ENCODE measurements around the gene KRTAP10-12.

KRTAP10-12 gene

GRCh38 chr21:44712203-44713028, 15.4 kb downstream of the KRTAP10-12 start:
- in situ Hi-C loops (cut with MboI; ENCODE audit: low pct_unique_long_range_greater_than_20kb, low sequenced_read_pairs, unreplicated experiment), result loop anchor here (10.0 kb wide), 1 partner anchor 62 kb away; no protein-coding TSS in a partner anchor
- DNase-seq (ENCODE audit: low spot score), result no peak

DNA sequence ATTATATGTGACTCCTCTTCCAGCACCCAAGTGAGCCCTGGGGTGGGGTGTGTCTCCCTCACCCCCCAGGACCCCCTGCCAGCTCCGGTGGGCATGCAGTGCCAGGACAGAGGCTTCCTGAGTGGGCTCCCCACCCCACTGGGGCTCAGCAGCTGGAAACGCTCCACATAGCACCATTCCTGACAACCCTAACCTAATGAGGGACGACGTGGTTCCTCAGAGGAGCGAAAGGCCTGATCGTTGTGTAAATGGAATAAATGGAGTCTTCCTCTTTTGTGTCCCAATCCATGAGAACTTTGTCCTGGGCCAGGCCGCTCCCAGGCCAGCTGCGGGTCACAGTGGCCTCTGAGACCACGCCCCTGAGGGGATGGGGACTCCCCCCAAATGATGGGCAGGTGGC, 16.2 kb downstream of the KRTAP10-12 start:
- in situ Hi-C loops (cut with MboI; ENCODE audit: low pct_unique_long_range_greater_than_20kb, low sequenced_read_pairs, unreplicated experiment), result loop anchor here (10.0 kb wide), 1 partner anchor 62 kb away; no protein-coding TSS in a partner anchor
- TF ChIP-seq CTCF (IDR thresholded peaks at IDR 0.05; ENCODE audit: extremely low read depth, insufficient read depth, missing control alignments), result no peak
- no peak for DNase-seq (ENCODE audit: low spot score)

More at GRCh38 chr21:44712203-44713028, 15.4 kb downstream of the KRTAP10-12 start:
- no peak for TF ChIP-seq CTCF (IDR thresholded peaks at IDR 0.05; ENCODE audit: extremely low read depth, insufficient read depth, missing control alignments)

- in situ Hi-C loops (cut with MboI; ENCODE audit: low pct_unique_long_range_greater_than_20kb, low sequenced_read_pairs, unreplicated experiment), result loop anchor here (10.0 kb wide), 1 partner anchor 61 kb away; no protein-coding TSS in a partner anchor
- no peak for DNase-seq (ENCODE audit: low spot score)
- TF ChIP-seq CTCF (IDR thresholded peaks at IDR 0.05; ENCODE audit: extremely low read depth, insufficient read depth, missing control alignments), result no peak
Measured at GRCh38 chr21:44713846-44714245, 16.9 kb downstream of the KRTAP10-12 start.

DNA sequence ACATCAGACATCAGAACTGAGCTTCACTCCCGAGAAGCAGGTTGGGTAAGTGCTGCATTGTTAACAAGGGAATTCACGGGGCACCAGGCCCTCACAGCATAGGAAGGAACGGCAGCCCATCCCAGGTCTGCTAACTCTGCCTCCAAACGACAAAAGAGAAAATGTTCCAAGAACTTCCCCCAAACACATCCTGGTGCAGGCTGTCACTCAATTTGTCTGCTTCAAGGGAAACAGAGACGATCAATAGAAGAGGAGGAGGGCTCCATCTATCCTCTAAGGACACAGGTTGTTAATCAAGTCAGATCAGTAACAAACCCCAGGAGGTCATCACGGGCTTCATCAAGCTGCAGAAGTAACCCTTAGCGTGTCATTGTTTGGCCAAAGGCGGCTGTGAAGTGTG, 17.9 kb downstream of the KRTAP10-12 start:
- TF ChIP-seq CTCF (IDR thresholded peaks at IDR 0.05; ENCODE audit: extremely low read depth, insufficient read depth, missing control alignments), result no peak
- in situ Hi-C loops (cut with MboI; ENCODE audit: low pct_unique_long_range_greater_than_20kb, low sequenced_read_pairs, unreplicated experiment), result loop anchor here (10.0 kb wide), 1 partner anchor 60 kb away; no protein-coding TSS in a partner anchor
- DNase-seq (ENCODE audit: low spot score), result no peak

DNA sequence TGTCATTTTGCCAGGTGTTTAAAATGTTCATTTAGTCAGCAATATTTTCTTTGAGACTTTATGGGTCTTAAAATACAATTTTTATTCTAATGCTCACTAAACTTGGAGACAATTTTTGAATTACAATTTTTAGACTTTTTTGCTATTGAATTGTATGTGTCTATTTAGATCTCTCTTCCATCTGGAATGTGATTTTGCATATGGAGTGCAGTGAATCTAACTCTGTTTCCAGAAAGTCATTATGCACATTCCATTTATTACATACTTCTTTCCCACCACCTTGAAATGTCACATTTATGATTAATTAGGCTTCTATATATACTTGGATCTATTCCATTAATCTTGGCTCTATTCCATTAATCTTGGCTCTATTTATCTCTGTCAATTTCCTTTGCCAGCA, 20.0 kb downstream of the KRTAP10-12 start:
- DNase-seq (ENCODE audit: low spot score), result no peak

GRCh38 chr21:44718093-44718492, 21.1 kb downstream of the KRTAP10-12 start:
- no peak for TF ChIP-seq CTCF (IDR thresholded peaks at IDR 0.05; ENCODE audit: extremely low read depth, insufficient read depth, missing control alignments)
- no peak for DNase-seq (ENCODE audit: low spot score)
- in situ Hi-C loops (cut with MboI; ENCODE audit: low pct_unique_long_range_greater_than_20kb, low sequenced_read_pairs, unreplicated experiment), result loop anchor here (10.0 kb wide), 1 partner anchor 57 kb away; no protein-coding TSS in a partner anchor

More for the DNA sequence above, 20.0 kb downstream of the KRTAP10-12 start:
- no peak for TF ChIP-seq CTCF (IDR thresholded peaks at IDR 0.05; ENCODE audit: extremely low read depth, insufficient read depth, missing control alignments)
- in situ Hi-C loops (cut with MboI; ENCODE audit: low pct_unique_long_range_greater_than_20kb, low sequenced_read_pairs, unreplicated experiment), result loop anchor here (10.0 kb wide), 1 partner anchor 58 kb away; no protein-coding TSS in a partner anchor
